MM.1S (cell line): ENCODE results near the gene H19.

Source experiments
- DNase-seq: peaks from one replicate; pipeline ENCODE4 v3.0.0-alpha.2; 2015
- H2AFZ ChIP-seq: fragments of 300-600 bp; sonication (generic); 2 replicates; pipeline ENCODE4 v1.6.0; 2016; ENCODE audit warnings: antibody characterized with exemption, low read length
- H3F3A ChIP-seq: fragments of 300-600 bp; sonication (generic); 2 replicates; pipeline ENCODE4 v1.6.1; 2016; ENCODE audit warnings: mild to moderate bottlenecking, antibody characterized with exemption, low read length, moderate library complexity, mixed read lengths; ENCODE audit not compliant: insufficient read depth
- H3K27ac ChIP-seq: fragments of 300-600 bp; sonication (generic); 2 replicates; pipeline ENCODE4 v1.5.1; 2016; ENCODE audit warnings: mild to moderate bottlenecking, low read length
- H3K27me3 ChIP-seq: fragments of 300-600 bp; sonication (generic); replicated peaks from 2 replicates; pipeline ENCODE4 v1.6.0; 2016; ENCODE audit warnings: low read length; ENCODE audit not compliant: insufficient read depth
- H3K36me3 ChIP-seq: fragments of 300-600 bp; sonication (generic); replicated peaks from 2 replicates; pipeline ENCODE4 v1.6.1; 2016; ENCODE audit warnings: mild to moderate bottlenecking, low read length, mixed read lengths; ENCODE audit not compliant: insufficient read depth
- H3K4me1 ChIP-seq: fragments of 300-600 bp; sonication (generic); 2 replicates; pipeline ENCODE4 v1.6.1; 2016; ENCODE audit warnings: low read length, mixed read lengths
- H3K4me2 ChIP-seq: fragments of 300-600 bp; sonication (generic); 2 replicates; pipeline ENCODE4 v1.6.0; 2016; ENCODE audit warnings: low read depth, low read length
- H3K4me3 ChIP-seq: fragments of 300-600 bp; sonication (generic); 2 replicates; pipeline ENCODE4 v1.5.1; 2016; ENCODE audit warnings: low read length, mixed read lengths
- H3K79me2 ChIP-seq: fragments of 300-600 bp; sonication (generic); 2 replicates; pipeline ENCODE4 v1.6.1; 2016; ENCODE audit warnings: mixed run types, low read length, mixed read lengths
- H3K9ac ChIP-seq: fragments of 300-600 bp; sonication (generic); 2 replicates; pipeline ENCODE4 v1.6.1; 2016; ENCODE audit warnings: low read length, mixed read lengths
- H3K9me2 ChIP-seq: fragments of 300-600 bp; sonication (generic); replicated peaks from 2 replicates; pipeline ENCODE4 v1.6.1; 2016; ENCODE audit warnings: mild to moderate bottlenecking, low read length, mixed read lengths; ENCODE audit not compliant: insufficient read depth
- H3K9me3 ChIP-seq: fragments of 300-600 bp; sonication (generic); replicated peaks from 2 replicates; pipeline ENCODE4 v1.6.1; 2016; ENCODE audit warnings: mild to moderate bottlenecking, low read length, mixed read lengths; ENCODE audit not compliant: insufficient read depth
- H4K20me1 ChIP-seq: fragments of 300-600 bp; sonication (generic); 2 replicates; pipeline ENCODE4 v1.6.1; 2016; ENCODE audit warnings: mild to moderate bottlenecking, low read length, moderate library complexity, mixed read lengths; ENCODE audit not compliant: insufficient read depth
- EZH2 ChIP-seq: fragments of 300-600 bp; sonication (generic); optimal IDR thresholded peaks from 2 replicates; pipeline ENCODE3; 2017; ENCODE audit warnings: low read depth, mild to moderate bottlenecking, antibody characterized with exemption, low read length, mixed read lengths
- EZH2phosphoT487 ChIP-seq: fragments of 300-600 bp; sonication (generic); IDR thresholded peaks from 2 replicates; pipeline ENCODE4 v1.6.1; 2018; ENCODE audit warnings: antibody characterized with exemption, low read length
- TF ChIP-seq, protein P1 (sequence below): fragments of 300-600 bp; sonication (generic); IDR thresholded peaks from 2 replicates; pipeline ENCODE4 v1.5.1; 2016; ENCODE audit warnings: antibody characterized with exemption, low read length, mixed read lengths

The H19 gene

GRCh38 chr11:2039198-2039759, 41.6 kb upstream of the H19 start:
- DNase-seq, result no peak

DNA sequence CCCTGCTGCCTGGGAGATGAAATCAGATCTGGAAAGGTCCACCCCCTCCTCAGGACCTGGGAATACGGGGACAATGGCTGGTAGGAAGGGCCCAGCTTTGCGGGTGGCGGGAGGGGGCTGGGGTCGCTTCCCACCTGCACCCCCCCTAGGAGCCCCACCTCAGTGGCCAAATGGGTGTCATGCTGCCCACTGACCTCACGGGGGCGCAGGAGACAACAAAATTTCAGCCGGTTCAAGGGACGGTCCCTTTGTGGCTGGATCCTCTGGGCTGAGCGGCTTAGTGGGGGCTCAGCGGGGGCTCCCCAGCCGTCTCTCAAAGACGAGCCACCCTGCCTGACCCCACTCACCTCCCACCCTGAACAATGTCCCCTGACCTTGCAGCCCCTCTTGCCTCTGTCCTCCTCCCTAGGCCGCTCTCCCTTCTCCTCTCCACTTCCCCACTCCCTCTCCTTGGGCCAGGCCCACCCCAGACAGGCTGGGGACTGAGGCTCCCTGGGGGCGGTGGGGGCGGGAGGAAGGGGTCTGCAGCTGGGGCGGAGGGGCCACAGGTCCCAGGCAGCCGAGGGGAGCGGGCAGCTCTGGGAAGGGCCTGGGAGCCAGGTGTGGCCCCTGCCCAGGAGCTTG, 39.3 kb upstream of the H19 start:
- no peak overlapping the region for H3K4me3 ChIP-seq
- no peaks in the 10 kb centered on the region for H3K9me2 ChIP-seq
- no peaks in the 10 kb centered on the region for H3K9me3 ChIP-seq
- no peaks in the 10 kb centered on the region for H3K79me2 ChIP-seq
- H3K9ac ChIP-seq, result no peak overlapping the region
- no peak for DNase-seq
- 0 out of 2 replicates have a peak, but pooled peaks cover 1% of the 10 kb centered on the region for H3K27me3 ChIP-seq
- H3K4me2 ChIP-seq, result no peak overlapping the region
- no peak overlapping the region for H2AFZ ChIP-seq
- H3K4me1 ChIP-seq, result no peaks in the 10 kb centered on the region
- H4K20me1 ChIP-seq, result no peaks in the 10 kb centered on the region
- no peak for TF ChIP-seq EZH2phosphoT487
- TF ChIP-seq EZH2, result no peak
- TF ChIP-seq, protein P1, sequence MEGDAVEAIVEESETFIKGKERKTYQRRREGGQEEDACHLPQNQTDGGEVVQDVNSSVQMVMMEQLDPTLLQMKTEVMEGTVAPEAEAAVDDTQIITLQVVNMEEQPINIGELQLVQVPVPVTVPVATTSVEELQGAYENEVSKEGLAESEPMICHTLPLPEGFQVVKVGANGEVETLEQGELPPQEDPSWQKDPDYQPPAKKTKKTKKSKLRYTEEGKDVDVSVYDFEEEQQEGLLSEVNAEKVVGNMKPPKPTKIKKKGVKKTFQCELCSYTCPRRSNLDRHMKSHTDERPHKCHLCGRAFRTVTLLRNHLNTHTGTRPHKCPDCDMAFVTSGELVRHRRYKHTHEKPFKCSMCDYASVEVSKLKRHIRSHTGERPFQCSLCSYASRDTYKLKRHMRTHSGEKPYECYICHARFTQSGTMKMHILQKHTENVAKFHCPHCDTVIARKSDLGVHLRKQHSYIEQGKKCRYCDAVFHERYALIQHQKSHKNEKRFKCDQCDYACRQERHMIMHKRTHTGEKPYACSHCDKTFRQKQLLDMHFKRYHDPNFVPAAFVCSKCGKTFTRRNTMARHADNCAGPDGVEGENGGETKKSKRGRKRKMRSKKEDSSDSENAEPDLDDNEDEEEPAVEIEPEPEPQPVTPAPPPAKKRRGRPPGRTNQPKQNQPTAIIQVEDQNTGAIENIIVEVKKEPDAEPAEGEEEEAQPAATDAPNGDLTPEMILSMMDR, result no peak
- no peaks in the 10 kb centered on the region for H3K36me3 ChIP-seq
- no peaks in the 10 kb centered on the region for H3F3A ChIP-seq
- H3K27ac ChIP-seq, result no peak overlapping the region

More at GRCh38 chr11:2039198-2039759, 41.6 kb upstream of the H19 start:
- no peaks in the 10 kb centered on the region for H3K9me2 ChIP-seq
- no peaks in the 10 kb centered on the region for H3F3A ChIP-seq
- no peak overlapping the region for H2AFZ ChIP-seq
- no peaks in the 10 kb centered on the region for H4K20me1 ChIP-seq
- H3K36me3 ChIP-seq, result no peaks in the 10 kb centered on the region
- no peak overlapping the region for H3K27ac ChIP-seq
- no peaks in the 10 kb centered on the region for H3K4me1 ChIP-seq
- no peak overlapping the region for H3K4me2 ChIP-seq
- peaks cover 11% of the 10 kb centered on the region; the same call in 1 of the 2 replicates for H3K27me3 ChIP-seq
- no peaks in the 10 kb centered on the region for H3K9me3 ChIP-seq
- H3K4me3 ChIP-seq, result no peak overlapping the region
- no peaks in the 10 kb centered on the region for H3K79me2 ChIP-seq
- no peak overlapping the region for H3K9ac ChIP-seq
- TF ChIP-seq, protein P1, result no peak
- TF ChIP-seq EZH2, result no peak
- no peak for TF ChIP-seq EZH2phosphoT487

DNA sequence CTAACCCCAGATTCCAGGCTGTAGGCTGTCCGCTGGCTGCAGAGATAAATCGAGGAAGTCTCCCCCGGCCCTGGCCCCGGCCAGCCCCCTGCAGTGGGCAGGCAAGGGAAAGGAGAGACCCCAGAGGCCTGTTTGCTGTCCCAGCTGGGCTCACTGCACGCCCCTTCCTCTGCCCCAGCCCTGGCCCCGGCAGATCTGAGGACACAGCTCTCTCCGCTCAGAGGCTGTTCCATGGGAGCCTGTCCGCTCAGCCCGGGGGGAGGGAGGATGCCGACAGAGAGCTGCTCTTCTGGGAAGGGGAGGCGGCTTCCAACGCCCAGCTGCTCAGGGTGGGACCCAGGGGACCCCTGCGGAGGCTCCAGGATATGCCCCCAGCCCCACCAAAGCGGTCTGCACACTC, 37.7 kb upstream of the H19 start:
- H3K79me2 ChIP-seq, result no peaks in the 10 kb centered on the region
- no peaks in the 10 kb centered on the region for H3K27me3 ChIP-seq
- H4K20me1 ChIP-seq, result no peaks in the 10 kb centered on the region
- no peak overlapping the region for H3K4me3 ChIP-seq
- H3K4me1 ChIP-seq, result no peaks in the 10 kb centered on the region
- no peak overlapping the region for H3K9ac ChIP-seq
- no peak overlapping the region for H3K27ac ChIP-seq
- H3K9me2 ChIP-seq, result no peaks in the 10 kb centered on the region
- no peak overlapping the region for H2AFZ ChIP-seq
- no peak for DNase-seq
- H3K36me3 ChIP-seq, result no peaks in the 10 kb centered on the region
- TF ChIP-seq EZH2phosphoT487 (no peak), EZH2 (no peak)
- TF ChIP-seq, protein P1, result no peak
- no peak overlapping the region for H3K4me2 ChIP-seq
- no peaks in the 10 kb centered on the region for H3F3A ChIP-seq
- no peaks in the 10 kb centered on the region for H3K9me3 ChIP-seq
